Smooth muscle cell of the brain vasculature (primary cell): ENCODE measurements around the gene CNNM2.
"Not testable (repeated sequence)": the region's sequence is repeated elsewhere in the genome, so short reads cannot be mapped to it uniquely, and the experiment has no call there.

Source experiments
- DNase-seq: peaks from one replicate; pipeline ENCODE4 v3.0.0-alpha.2; 2012; ENCODE audit warnings: low read depth, low spot score

Gene CNNM2

DNA sequence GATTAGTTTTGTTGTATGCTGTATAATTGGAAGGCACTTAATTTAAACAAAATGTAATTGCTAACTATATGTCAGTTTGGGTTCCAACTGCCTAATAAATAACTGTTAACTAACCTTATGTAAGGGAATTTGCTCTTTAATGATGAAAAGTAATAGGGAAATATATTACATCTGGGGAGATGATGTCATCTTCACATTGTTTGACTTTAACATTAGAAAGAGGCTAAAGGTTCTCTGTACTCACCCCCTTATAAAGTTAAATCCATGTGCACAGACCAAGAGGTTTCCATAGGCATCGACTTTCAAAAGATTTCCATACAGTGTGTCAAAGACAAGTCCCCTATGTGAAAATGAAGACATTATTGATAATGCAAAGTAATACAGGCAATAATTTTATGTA is 187.4 kb downstream of the CNNM2 start:
- no peak for DNase-seq

DNA sequence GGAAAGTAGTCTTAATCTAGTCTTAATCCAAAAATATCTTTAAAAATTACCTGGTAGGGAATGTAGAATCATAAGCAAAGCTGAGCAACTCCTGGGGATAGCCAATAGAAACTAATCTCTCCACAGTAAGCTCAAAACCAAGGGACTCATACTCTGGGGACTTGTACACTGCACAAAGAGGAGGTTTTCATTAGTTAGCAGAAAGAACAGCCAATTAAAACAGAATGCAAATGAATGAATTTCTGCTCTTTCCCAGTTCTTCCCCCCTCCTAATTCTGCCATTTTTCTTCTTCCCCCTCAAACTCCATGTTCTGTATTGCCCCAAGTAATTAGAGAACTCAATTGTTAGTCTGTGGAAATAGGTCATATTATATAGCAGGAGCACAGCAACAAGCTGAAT is 188.4 kb downstream of the CNNM2 start:
- no peak for DNase-seq

DNA sequence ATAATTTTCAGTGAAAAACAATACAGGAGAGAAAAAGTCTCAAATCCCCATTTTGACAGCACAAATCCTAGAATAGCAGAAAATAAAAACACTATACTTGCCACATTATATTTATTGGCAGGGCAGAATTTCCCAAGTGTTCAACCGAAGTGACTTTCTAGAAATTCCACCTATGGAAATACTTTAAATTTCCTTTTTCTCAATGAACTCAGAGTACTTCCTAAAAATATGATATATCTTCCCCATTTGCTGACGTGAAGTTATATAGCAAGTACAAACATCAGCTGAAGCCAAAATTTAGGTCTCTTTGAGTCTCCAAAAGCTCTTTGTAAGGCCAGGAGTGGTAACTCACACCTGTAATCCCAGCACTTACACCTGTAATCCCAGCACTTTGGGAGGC is 191.7 kb downstream of the CNNM2 start:
- no peak for DNase-seq

DNA sequence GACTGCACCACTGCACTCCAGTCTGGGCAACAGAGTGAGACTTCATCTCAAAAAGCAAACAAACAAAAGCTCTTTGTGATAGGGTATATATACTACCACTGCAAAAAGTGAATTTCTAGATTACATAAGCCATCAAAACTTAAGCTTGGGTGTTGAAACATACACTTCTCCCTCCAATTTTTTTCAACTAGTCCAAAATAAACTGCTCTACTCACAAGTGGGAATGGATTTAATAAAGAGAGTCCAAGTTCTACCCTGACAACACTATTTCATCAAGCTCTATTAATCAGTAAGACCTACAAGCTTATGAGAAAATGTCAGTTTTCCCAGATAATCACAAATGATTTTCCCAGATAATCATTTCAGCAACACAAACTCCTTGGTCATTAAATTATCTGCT is 192.3 kb downstream of the CNNM2 start:
- no peak for DNase-seq

DNA sequence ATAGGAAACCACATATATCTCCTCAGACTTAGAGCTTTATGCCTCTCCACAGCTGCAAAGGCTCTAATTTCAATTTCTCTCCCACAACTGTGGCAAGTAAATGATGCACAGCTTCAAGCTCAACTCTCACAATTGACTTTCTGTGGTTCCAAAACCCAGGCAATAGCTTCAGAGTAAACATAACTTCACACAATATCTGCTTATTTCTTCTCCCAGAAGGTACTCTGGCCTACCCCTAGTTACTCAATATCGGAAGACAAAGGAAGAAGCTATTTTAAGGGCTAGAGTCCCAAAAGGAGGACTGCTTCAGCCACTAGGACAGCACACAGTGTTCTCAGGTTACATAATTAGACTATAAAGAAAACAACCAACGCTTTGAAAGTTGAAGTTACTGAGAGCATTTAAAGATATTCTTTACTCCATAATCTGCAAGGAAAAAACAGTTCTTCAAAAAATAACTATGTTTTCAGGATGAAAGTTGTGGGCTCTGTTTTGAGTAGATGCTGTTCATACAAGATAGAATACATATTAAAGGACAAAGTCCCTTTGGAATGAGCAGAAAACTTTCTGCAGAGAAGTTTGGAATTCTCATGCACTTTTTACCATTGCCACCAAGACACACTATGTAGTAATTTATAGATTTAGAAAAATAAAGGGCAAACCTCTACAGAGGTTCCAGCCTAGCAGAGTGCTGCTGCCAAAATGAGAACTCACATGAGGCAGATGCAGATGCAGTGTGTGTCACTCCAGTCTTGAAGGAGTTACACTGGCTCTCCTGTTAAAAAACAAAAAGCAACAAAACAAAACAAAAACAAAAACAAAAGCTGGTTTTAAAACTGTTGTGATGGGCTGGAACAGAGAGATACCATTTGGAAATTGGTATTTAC is 193.2 kb downstream of the CNNM2 start:
- DNase-seq: peak; percentile 9

DNA sequence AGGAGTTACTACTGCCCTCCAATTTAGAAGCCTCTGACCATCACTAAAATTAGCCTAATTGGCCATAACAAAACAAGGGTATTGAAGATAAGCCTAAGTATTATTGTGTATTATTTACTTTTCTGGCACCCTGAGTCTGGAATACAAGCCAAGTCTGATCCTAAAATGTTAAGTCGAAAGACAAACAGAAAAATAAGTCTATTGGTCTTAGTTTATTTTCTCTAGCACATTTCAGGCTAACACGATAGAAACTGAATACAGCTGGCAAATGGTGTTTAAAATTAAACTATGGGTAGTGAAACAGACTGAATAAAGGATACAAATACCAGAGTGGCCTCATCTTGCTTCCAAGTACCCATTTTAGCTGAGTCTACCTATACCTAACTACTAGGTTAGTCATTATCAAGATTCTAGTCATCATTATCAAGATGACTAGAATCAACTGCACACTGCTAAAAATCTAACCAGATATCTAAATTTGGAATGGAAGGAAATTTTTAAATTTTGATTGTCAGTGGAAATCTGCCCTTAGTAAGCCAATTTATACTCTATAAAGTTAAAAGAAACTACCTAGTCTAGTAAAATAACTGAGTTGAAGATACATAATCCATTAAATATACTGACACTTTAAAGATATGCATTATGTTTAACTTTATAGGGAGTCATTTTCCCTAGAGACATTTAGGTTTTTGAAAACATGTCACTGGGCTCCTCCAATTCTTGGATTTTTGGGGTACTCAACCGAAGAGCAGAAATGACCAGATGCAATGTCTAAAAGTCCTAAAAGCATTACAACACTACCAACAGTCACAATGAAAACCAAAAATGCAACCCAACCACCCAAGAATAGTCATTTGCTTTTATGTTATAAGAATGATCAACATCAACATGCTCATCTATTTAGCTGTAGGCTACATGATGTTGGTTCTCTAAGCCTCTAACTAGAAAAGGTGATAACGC is 194.1 kb downstream of the CNNM2 start:
- DNase-seq: no peak

DNA sequence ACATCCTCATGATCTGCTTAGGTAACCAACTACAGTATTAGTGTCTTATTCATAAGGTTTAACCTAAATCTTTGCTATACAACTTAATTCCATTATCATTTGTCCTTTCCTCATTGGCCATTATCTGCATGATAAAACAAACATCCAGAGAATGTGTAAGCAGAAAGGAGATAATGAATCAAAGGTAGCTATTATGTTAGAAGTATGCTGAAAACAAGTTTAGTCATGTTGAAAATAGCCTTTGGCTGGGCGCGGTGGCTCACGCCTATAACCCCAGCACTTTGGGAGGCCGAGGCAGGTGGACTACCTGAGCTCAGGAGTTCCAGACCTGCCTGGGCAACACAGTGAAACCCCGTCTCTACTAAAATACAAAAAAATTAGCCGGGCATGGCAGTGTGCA is 196.8 kb downstream of the CNNM2 start:
- DNase-seq: no peak

DNA sequence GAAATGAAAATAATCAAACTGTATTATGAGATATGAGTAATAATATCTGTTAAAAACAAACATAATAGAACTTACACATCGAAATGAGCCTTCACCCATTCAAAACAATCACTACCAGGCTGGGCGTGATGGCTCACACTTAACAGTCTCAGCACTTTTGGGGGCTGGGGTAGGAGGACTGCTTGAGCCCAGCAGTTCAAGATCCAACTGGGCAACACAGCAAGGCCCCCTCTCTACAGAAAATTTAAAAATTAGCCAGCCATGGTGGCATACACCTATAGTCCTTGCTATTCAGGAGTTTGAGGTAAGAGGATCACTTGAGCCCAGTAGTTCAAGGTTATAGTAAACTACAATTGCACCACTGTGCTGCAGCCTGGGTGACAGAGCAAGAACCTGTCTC is 199.2 kb downstream of the CNNM2 start:
- DNase-seq: no peak

DNA sequence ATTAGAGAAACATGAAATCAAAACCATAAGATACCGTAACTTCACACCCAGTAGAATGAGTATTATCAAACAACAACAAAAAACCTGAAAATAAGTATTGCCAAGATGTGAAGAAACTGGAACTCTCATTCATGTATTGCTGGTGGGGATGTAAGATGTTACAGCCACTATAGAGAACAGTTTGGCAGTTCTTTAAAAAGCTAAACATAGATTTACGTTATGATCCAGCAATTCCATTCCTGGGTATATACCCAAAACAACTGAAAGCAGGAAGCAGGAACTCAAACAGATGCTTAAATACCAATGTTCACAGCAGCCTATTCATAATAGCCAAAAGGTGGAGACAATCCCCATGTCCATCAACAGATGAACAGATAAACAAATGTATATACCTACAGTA is 202.5 kb downstream of the CNNM2 start:
- DNase-seq: no peak

DNA sequence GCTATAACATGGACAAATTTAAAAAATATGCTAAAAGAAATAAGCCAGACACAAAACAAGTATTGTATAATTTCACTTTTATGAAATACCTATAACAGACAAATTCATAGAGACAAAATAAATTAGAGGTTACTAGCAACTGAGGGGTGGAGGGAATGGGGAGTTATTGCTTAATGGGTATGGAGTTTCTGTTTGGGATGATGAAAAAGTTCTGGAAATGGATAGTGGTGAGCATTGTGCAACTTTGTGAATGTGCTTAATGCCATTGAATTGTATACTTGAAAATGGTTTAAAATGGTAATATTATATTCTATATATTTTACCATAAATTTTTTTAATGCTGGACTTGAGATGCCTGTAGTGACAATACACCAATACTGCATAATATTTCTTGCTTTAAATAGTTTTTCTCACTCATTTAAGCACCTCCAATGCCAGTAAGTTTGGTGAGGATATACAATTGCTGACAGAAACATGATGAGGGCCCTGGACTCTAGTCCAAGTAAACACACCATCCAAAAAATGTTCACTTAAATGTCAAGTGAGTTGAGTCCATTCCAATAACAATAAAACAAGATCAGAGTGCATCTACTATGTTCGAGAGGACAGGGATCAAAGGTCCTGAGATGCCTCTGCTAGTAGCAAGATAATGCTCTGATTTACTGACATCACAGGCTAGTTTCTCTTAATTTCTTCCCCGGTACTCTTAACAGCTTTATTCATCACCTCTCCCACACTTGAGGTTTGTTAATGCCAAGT is 203.1 kb downstream of the CNNM2 start:
- DNase-seq: no peak

DNA sequence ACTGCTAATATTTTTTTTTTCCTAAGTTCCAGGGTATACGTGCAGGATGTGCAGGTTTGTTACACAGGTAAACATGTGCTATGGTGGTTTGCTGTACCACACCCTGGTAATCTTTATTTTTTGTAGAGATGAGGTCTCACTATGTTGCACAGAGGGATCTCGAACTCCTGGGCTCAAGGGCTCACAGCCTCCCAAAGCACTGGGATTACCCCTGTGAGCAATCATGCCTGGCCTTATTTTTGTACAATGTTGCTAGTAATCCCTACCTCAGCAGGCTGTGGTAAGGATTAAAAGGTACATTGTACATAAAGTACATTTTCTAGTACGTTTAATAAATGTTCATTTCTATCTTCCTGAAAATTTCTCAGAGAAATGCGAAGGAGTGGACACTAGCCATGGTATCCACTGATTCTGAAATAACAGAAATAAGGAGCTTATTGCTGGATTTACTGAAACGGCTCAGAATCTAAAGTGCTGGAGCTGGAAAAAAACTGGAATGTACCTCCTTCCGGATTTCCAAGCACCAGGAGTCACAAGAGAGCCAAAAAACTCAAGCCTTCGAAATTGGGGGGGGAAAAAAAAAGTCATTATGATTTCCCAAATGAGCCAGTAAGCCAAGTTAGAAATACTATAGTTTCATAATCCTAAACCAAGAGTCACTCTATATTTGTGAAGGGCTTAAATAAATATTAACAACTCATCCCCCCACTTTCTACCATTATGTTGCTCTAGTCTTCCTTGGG is 205.4 kb downstream of the CNNM2 start:
- no peak for DNase-seq

DNA sequence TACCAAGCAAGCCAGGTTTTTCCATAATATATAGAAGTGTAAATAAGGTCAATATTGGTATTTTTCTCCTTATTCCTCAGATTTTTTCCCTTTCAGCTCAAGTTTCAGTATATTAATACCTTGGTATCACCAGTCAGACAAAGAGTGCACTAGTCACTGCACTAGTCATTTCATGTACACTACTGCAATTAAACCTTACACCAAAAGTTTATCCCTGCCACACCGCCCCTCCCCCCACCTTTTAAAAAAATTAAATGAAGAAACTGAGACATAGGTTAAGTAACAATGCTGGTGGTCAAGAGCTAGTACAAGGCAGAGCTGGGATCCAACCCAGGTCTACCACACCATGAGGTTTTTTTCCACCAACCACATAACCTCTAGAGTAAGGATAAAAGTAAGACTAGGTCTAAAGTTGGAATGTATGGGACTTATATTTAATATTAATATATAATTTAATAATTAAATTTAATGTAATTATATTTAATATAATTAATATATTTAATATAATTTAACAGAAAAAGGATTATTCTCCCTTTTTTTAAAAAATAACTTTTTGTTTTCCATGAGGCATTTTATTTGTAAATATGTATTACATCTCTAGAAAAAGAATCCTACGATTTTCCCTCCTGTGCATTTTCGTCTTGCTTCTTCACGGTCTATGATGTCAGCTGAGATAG is 206.5 kb downstream of the CNNM2 start:
- no peak for DNase-seq

DNA sequence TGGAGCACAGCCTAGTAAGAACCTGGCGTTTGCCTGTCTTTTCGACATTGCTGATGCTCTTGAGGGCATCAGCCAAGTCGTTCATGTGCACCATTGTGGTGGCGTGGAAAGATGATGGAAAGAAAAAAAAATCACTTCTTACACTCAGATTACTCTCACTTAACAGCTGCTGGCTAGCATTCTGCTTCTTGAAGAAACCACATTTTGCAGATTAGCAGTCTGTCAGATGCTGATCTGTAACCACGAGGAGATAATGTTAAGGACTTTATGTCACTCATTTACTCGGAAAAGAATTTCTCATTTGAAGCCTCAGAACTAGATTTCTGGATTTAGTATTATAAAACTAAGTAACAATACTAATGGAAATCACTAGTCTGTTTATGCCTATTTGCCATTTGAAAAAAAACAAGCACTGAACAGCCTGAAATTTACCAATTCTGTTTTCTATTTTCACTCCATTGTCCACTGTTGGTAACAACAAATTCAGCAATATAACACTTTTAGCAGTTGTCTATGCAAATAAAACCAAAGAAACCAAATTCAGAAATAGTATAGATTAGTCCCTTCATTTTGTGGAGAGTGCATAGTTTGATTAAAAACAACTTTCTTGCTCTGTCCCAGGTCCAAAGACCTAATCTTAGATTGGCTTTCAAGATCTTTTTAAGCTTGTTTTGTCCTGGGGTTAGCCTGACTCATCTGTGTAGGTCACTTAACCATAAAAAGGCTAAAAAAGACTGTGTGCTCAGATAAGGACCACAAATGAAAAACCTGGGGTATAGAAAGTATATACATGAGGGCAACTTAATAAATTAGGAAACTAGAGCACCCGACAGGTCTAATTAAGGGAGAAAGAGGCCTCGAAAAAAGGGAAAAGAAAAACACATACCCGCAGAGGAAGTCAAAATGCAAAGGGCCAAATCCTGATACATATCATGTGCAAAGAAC is 207.5 kb downstream of the CNNM2 start:
- no peak for DNase-seq

DNA sequence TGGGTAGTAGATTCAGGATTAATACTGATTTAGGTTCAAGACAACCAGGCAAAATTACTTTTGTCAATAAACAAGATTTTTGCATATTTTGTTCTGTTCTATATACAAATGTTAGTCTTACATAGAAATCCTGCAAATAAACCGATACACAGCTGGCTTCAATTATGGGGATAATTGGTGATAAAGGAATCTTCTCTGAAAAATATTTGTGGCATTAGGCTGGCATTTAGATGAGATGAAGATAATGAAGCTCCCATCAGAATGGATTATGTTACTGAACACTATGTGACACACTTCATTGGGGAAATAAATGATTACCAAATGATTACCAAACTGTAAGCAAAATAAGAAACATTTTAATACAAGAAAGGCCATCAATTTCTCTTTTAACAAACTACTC is 209.1 kb downstream of the CNNM2 start:
- no peak for DNase-seq

DNA sequence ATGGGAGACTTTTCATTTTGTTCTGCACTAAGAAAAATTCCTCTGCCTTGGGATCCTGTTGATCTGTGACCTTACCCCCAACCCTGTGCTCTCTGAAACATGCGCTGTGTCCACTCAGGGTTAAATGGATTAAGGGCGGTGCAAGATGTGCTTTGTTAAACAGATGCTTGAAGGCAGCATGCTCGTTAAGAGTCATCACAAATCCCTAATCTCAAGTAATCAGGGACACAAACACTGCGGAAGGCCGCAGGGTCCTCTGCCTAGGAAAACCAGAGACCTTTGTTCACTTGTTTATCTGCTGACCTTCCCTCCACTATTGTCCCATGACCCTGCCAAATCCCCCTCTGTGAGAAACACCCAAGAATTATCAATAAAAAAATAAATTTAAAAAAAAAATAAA is 212.1 kb downstream of the CNNM2 start:
- not testable (repeated sequence) for DNase-seq

DNA sequence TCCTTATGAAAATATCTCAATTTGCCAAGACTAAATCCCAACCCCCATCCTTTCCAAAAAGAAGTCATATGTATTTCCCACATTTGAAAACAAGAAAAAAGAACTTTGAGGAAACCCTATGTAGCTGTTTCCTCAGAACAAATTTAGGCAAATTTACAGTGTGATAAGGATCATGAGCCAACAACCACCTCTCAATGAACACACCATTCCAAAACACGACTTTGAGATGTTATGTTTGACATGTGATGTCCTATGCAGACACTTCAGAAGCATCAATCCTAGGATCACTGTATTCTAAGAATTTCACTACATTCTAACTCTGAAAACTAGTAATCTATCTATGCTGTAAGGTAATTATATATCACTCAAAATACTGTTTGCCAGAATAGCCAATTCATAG is 212.8 kb downstream of the CNNM2 start:
- no peak for DNase-seq

DNA sequence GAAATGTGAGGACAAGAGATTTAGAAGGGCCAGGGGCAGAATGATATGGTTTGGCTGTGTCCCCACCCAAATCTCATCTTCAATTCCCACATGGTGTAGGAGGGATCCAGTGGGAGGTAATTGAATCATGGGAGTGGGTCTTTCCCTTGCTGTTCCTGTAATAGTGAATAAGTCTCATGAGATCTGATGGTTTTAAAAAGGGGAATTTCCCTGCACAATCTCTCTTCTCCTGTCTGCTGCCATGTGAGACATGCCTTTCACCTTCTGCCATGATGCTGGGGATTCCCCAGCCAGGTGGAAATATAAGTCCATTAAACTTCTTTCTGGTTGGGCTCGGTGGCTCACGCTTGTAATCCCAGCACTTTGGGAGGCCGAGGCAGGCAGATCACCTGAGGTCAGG is 217.1 kb downstream of the CNNM2 start:
- not testable (repeated sequence) for DNase-seq

DNA sequence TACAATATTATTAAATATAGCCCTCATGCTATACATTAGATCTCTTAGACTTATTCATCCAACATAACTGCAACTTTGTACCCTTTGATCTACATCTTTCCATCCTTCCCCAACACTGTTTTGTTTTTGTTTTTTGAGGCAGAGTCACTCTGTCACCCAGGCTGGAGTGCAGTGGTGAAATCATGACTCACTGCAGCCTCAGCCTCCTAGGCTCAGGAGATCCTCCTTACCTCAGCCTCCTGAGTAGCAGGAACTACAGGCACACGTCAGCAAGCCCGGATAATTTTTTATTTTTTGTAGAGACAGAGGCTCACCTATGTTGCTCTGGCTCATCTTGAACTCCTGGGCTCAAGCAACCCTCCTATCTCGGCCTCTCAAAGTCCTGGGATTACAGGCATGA is 221.7 kb downstream of the CNNM2 start:
- DNase-seq: no peak
